ENCODE measurements around the gene CDH4.

DNA sequence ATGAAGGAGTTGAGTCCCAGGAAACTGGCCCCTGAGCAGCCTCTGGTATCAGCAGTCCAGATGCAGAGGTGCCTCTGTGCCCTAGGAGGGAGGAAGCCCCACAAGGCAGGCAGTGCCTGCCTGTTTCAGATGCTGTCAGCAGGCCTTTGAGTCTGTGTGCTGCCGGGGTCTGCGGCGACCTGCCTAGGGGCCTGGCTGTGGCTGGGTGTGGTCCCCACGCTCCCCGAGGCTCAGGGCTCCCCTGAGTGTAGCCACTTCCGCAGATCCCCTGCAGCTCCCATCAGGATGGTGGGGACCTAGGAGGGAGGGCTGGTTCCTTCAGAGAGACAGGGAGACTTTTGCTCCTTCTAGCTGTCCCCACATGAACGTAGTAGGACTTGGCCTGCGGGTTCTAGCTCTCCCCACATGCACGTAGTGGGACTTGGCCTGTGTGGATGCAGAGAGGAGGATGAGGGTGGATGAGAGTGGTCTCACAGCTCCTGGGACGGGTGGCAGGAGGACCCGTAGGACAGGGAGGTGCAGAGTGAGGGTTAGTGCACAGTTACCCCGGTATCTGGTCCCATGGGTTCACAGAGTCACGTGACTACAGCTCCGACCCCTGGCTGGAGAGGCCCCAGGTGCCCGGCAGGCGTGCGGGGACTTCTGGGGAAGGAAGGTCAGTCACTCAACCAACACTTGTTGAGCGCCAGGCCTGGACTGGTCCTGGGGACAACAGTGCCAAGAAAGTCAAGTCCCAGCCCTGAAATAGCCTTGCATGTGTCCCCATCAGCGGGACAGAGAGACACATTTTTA is 41.0 kb downstream of the CDH4 start:
- TF ChIP-seq, protein P1, sequence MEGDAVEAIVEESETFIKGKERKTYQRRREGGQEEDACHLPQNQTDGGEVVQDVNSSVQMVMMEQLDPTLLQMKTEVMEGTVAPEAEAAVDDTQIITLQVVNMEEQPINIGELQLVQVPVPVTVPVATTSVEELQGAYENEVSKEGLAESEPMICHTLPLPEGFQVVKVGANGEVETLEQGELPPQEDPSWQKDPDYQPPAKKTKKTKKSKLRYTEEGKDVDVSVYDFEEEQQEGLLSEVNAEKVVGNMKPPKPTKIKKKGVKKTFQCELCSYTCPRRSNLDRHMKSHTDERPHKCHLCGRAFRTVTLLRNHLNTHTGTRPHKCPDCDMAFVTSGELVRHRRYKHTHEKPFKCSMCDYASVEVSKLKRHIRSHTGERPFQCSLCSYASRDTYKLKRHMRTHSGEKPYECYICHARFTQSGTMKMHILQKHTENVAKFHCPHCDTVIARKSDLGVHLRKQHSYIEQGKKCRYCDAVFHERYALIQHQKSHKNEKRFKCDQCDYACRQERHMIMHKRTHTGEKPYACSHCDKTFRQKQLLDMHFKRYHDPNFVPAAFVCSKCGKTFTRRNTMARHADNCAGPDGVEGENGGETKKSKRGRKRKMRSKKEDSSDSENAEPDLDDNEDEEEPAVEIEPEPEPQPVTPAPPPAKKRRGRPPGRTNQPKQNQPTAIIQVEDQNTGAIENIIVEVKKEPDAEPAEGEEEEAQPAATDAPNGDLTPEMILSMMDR (IDR thresholded peaks at IDR 0.05): no peak
- TF ChIP-seq ZFX (IDR thresholded peaks at IDR 0.05; ENCODE audit: borderline replicate concordance): no peak
